Measurements from ENCODE around the gene TAF5L.
"Not testable (repeated sequence)": the region's sequence is repeated elsewhere in the genome, so short reads cannot be mapped to it uniquely, and the experiment has no call there.

TAF5L gene

GRCh38 chr1:229597877-229598276 lies 28.0 kb downstream of the TAF5L start:
- H3K4me1 Mint-ChIP-seq: peaks cover 13% of the 10 kb centered on the region
- no peaks in the 10 kb centered on the region for H3K27me3 Mint-ChIP-seq
- peaks cover 16% of the 10 kb centered on the region for H3K36me3 Mint-ChIP-seq
- H3K4me3 Mint-ChIP-seq: no peak overlapping the region
- no peak overlapping the region for H3K27ac Mint-ChIP-seq
- no peaks in the 10 kb centered on the region for H3K9me3 Mint-ChIP-seq

DNA sequence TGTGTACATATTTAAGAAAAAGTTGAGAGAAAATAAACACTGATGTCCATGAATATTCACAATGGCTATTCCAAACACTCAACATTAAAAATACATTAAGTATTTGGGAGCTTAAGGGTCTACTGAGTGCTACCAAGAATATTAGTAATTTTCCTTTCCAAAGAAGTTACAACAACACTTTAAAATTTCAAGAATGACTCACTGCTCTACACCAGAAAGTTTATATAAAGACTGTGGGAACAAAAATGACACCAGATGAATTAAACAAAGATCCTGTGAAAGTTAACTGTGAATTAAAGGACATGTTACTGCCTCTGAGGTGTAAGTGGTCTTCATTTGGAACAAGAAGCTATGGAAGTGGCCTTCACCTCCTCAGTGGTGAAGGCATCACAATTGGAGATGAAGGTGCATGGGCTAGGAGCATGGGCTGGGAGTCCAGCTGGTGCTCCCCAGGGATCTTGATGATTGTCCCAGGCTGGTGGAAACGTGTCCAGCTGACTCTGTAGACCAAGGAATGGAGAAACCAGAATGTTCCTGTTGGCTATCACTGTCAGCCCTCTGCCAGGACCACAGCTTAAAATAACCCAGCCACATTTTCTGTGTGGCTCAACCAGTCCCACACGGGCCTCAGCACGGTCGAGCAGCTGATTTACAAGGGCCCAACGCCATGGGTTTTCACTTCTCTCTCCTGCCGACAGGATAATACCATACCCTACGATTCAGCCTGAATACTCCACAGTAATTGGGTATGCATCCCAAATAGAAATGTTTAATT lies 28.8 kb downstream of the TAF5L start:
- no peak overlapping the region for H3K4me3 Mint-ChIP-seq
- no peak overlapping the region for H3K27ac Mint-ChIP-seq
- no peaks in the 10 kb centered on the region for H3K9me3 Mint-ChIP-seq

GRCh38 chr1:229595876-229596275 lies 30.0 kb downstream of the TAF5L start:
- H3K9me3 Mint-ChIP-seq, H3K27me3 Mint-ChIP-seq, H3K27ac Mint-ChIP-seq, H3K36me3 Mint-ChIP-seq, H3K4me3 Mint-ChIP-seq: not testable (repeated sequence)
- H3K4me1 Mint-ChIP-seq: peaks cover 13% of the 10 kb centered on the region

More for the DNA sequence above, 28.8 kb downstream of the TAF5L start:
- no peaks in the 10 kb centered on the region for H3K27me3 Mint-ChIP-seq
- H3K4me1 Mint-ChIP-seq: peaks cover 13% of the 10 kb centered on the region
- peaks cover 10% of the 10 kb centered on the region for H3K36me3 Mint-ChIP-seq

DNA sequence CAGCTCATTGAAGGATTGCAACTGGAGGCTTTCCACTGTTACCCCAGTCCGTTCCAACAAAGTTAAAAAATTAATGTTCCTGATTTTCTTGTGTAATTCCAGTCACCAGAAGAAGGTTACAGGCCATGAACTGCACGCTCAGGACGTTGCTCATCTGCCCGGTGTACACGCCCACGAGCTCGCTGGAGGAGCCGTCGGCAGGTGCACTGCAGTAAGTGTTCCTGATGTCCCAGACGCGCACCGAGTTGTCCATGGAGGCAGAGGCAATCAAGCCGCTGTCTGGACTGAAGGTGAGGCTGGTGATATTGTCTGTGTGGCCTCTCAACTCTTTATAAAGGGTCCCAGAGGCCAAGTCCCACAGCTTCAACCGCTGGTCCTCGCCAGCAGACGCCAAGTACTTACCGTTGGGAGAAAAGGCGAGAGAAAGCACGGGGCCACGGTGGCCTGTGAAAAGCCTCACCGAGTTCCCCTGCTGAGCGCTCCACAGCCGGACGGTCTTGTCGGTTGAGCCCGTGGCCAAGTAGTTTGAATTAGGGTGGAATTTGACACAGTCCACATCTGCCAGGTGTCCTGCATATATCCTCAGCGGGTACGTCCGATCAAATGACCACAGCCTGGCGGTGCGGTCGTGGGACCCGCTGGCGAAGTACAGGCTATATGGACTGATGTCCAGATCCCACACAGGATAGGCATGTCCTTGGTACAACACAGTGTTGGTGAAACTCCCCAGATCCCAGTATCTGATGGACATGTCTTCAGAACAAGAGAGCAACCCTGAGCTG lies 31.5 kb downstream of the TAF5L start:
- no peaks in the 10 kb centered on the region for H3K9me3 Mint-ChIP-seq
- H3K36me3 Mint-ChIP-seq: peaks cover 2% of the 10 kb centered on the region
- H3K27ac Mint-ChIP-seq: no peak overlapping the region
- H3K4me3 Mint-ChIP-seq: no peak overlapping the region
- peaks cover 8% of the 10 kb centered on the region for H3K4me1 Mint-ChIP-seq
- no peaks in the 10 kb centered on the region for H3K27me3 Mint-ChIP-seq

- Mint-ChIP-seq H3K4me3 (no peak overlapping the region), H3K27ac (no peak overlapping the region), H3K9me3 (no peaks in the 10 kb centered on the region), H3K27me3 (no peaks in the 10 kb centered on the region), H3K4me1 (peaks cover 8% of the 10 kb centered on the region), H3K36me3 (peaks cover 2% of the 10 kb centered on the region)
Measured at GRCh38 chr1:229593800-229594199, 32.1 kb downstream of the TAF5L start.

DNA sequence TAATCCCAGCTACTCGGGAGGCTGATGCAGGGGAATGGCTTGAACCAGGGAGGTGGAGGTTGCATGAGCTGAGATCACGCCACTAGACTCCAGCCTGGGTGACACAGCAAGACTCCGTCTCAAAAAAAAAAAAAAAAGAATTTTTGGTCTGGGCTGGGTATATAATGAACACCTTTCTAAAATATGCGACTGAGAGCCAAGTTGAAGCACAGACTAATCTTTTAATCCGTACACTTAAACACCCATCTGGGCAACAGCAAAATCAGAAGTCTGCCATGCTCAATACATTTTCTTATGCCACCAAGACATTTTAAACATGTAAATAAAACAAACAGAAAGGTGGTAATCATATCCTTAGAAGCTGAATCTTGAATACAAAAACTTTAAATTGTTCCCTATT lies 35.8 kb downstream of the TAF5L start:
- no peaks in the 10 kb centered on the region for H3K4me1 Mint-ChIP-seq
- no peaks in the 10 kb centered on the region for H3K9me3 Mint-ChIP-seq
- H3K27me3 Mint-ChIP-seq: no peaks in the 10 kb centered on the region
- no peak overlapping the region for H3K4me3 Mint-ChIP-seq
- no peak overlapping the region for H3K27ac Mint-ChIP-seq
- peaks cover 2% of the 10 kb centered on the region for H3K36me3 Mint-ChIP-seq

- no peaks in the 10 kb centered on the region for H3K4me1 Mint-ChIP-seq
Measured at GRCh38 chr1:229585338-229585737, 40.6 kb downstream of the TAF5L start.

DNA sequence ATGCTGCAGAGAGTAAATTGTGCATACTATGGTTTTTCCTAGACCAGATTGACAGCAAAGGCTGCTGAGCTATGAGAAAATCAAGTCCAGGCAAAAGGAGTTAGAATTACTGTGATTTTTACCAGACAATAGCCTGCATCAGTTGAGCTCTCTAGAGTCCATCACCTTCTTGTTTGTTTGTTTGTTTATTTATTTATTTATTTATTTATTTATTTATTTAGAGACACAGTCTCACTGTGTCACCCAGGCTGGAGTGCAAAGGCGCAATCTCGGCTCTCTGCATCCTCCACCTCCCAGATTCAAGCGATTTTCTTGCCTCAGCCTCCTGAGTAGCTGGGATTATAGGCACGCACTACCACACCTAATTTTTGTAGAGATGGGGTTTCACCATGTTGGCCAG lies 43.2 kb downstream of the TAF5L start:
- Mint-ChIP-seq H3K36me3 (no peaks in the 10 kb centered on the region), H3K27me3 (no peaks in the 10 kb centered on the region), H3K9me3 (no peaks in the 10 kb centered on the region), H3K4me1 (no peaks in the 10 kb centered on the region), H3K27ac (no peak overlapping the region), H3K4me3 (no peak overlapping the region)

More at GRCh38 chr1:229585338-229585737, 40.6 kb downstream of the TAF5L start:
- no peaks in the 10 kb centered on the region for H3K27me3 Mint-ChIP-seq
- H3K27ac Mint-ChIP-seq: no peak overlapping the region
- no peaks in the 10 kb centered on the region for H3K36me3 Mint-ChIP-seq
- no peaks in the 10 kb centered on the region for H3K9me3 Mint-ChIP-seq
- no peak overlapping the region for H3K4me3 Mint-ChIP-seq

DNA sequence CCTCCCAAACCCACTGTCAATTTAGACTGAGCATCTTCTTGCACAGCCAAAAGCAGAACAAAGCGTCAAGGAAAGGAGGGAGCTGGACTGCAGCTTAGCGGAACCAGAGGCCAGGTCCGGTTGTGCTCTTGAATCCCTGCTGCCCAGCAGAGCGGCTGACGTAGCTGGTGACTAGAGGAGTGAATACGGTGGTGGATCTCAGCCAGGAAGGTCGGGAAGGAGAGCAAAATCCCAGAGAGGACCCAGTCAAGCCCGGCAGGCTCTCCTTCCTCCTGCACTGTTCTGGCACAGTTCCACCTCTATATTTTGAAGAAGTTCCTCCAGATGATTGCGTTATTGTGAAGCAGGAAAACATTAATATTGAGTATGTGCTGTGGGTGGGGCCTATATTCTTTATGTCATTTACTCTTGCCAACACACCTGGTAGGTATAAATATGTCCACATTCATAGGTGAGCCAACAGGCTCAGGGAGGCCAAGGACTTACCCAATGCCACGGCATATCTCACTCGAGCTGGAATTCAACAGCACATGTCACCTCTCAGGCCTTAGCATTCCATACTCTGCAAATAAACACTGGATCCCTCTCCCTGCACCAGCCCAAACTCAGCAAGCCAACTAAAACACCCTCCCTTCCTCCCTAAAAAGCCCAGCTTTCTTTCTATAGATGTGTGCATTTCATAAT lies 43.8 kb downstream of the TAF5L start:
- H3K27ac Mint-ChIP-seq: no peak overlapping the region

DNA sequence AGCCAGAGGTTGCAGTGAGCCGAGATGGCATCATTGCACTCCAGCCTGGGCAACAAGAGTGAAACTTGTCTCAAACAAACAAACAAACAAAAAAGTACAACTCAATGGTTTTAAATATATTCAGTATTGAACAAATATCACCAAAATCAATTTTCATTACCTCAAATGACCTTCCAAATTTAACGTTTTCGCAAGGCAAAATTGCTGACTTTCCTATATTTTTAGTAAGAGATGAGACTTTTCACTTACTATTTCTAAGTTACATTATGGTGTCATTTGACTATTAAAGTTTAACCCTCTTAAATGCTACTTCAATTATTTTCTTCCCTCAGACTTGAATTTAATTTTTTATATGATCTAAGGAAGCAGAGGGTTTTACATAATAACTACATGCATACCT lies 44.4 kb downstream of the TAF5L start:
- Mint-ChIP-seq H3K36me3 (no peaks in the 10 kb centered on the region), H3K27ac (no peak overlapping the region), H3K9me3 (no peaks in the 10 kb centered on the region), H3K4me1 (no peaks in the 10 kb centered on the region), H3K4me3 (no peak overlapping the region), H3K27me3 (no peaks in the 10 kb centered on the region)

More for the DNA sequence above, 43.8 kb downstream of the TAF5L start:
- no peaks in the 10 kb centered on the region for H3K27me3 Mint-ChIP-seq
- no peaks in the 10 kb centered on the region for H3K9me3 Mint-ChIP-seq
- H3K4me3 Mint-ChIP-seq: no peak overlapping the region
- no peaks in the 10 kb centered on the region for H3K4me1 Mint-ChIP-seq
- no peaks in the 10 kb centered on the region for H3K36me3 Mint-ChIP-seq

- Mint-ChIP-seq H3K27me3 (no peaks in the 10 kb centered on the region), H3K36me3 (no peaks in the 10 kb centered on the region), H3K9me3 (no peaks in the 10 kb centered on the region), H3K4me1 (no peaks in the 10 kb centered on the region), H3K27ac (no peak overlapping the region), H3K4me3 (no peak overlapping the region)
Measured at GRCh38 chr1:229579059-229579673, 46.8 kb downstream of the TAF5L start.

DNA sequence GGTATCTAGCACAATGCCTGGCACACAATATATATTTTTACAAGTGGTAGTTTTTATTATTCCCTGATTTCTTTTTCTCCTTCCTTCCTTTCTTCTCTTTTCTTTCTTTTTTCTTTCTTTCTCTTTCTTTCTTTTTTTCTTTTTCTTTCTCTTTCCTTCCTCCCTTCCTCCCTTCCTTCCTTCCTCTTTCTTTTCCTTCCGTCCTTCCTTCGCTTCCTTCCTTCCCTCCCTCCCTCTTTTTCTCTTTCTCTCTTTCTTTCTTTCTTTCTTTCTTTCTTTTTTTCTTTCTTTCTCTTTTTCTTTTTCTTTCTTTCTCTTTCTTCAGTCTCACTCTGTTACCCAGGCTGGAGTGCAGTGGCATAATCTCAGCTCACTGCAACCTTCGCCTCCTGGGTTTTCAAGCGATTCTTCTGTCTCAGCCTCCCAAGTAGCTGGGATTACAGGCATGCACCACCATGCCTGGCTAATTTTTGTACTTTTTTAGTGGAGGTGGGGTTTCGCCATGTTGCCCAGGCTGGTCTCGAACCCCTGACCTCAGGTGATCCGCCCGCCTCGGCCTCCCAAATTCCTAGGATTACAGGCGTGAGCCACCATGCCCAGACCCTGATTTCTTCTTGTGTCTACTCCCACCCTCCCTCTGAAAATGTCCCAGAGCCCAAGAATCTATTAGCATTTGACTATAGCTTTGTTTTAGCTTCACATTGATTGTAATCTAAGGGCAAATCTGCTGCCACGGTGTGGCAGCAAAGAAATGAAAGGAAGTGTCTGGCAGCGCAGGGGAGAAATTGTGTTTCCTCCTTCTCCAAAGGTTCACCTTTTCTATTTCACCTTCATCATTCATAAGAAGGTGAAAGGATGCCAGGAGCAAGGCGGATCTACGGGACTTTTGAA lies 47.5 kb downstream of the TAF5L start:
- no peaks in the 10 kb centered on the region for H3K4me1 Mint-ChIP-seq
- H3K4me3 Mint-ChIP-seq: no peak overlapping the region
- H3K27me3 Mint-ChIP-seq: no peaks in the 10 kb centered on the region
- H3K36me3 Mint-ChIP-seq: no peaks in the 10 kb centered on the region
- H3K9me3 Mint-ChIP-seq: no peaks in the 10 kb centered on the region
- H3K27ac Mint-ChIP-seq: no peak overlapping the region

DNA sequence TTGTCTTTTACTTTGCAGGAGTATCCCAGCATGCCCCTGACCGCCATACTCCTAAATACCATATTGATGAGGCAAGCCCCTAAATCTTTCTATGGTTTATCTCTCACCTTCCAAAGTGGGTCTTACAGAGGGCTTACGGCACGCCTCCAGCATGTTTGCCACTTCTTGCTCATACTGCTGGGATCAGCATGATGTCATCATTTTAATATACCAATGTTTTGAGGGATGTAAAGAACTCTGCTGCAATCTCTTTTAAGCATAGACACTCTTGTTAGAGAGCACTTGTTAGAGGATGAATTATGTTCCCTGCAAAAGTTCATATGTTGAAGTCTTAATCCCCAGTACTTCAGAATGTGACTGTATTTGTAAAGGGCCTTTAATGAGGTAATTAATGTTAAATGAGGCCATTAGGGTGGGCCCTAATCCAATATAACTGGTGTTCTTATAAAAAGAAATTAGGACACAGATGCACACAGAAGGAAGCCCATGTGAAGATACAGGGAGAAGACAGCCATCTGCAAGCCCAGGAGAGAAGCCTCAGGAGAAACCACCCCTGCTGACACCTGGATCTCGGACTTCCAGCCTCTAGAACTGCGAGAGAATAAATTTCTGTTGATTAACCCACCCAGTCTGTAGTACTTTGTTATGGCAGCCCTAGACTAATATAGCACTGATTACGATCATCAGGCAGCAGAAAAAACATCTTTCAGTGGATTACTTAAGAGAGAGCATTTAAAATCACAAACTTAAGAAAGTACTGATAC lies 51.1 kb downstream of the TAF5L start:
- Mint-ChIP-seq H3K36me3 (no peaks in the 10 kb centered on the region), H3K27ac (no peak overlapping the region), H3K27me3 (no peaks in the 10 kb centered on the region), H3K4me3 (no peak overlapping the region), H3K4me1 (no peaks in the 10 kb centered on the region), H3K9me3 (no peaks in the 10 kb centered on the region)

DNA sequence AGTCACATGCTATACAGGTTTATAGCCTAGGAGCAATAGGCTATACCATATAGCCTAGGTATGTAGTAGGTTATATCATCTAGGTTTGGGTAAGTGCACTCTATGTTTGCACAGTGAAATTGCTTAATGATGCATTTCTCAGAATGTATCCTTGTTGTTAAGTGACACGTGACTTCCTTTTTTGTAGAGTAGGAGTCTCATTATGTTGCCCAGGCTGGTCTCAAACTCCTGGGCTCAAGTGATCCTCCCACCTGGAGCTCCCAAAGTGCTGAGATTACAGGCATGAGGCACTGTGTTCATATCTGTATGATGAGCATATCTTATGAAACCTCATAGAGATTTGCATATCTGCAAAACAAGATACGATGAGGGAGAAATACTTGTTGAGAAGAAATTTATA lies 53.6 kb downstream of the TAF5L start:
- Mint-ChIP-seq H3K4me3 (no peak overlapping the region), H3K27ac (no peak overlapping the region), H3K36me3 (no peaks in the 10 kb centered on the region), H3K4me1 (no peaks in the 10 kb centered on the region), H3K27me3 (no peaks in the 10 kb centered on the region), H3K9me3 (no peaks in the 10 kb centered on the region)
